IMR-90 (cell line): Measurements from ENCODE around the gene TMEM128. TPM values are rescaled to one million over a fixed set of nuclear protein-coding genes. Genes with fewer than 3 reads are reported as not detected.

Experiments
- ATAC-seq: fragments of 200-7000 bp; cut with Tn5 transposase; 2 replicates; pipeline ENCODE4 v1.9.1; 2020; ENCODE audit warnings: low read depth, mild to moderate bottlenecking, moderate library complexity
- BruUV-seq: library from RNA; stranded (reverse); fragments of 400-500 nt; replicated peaks from 2 replicates; lab custom pipeline; 2021; lab: Mats Ljungman, UMichigan
- CTCF ChIA-PET: fragments of 300-600 bp; formaldehyde crosslinking; extraction: SDS; loops from one replicate; lab custom pipeline; 2021; ENCODE audit warnings: antibody characterized with exemption; lab: Yijun Ruan, JAX
- POLR2A ChIA-PET: fragments of 300-600 bp; sonication (Branson Sonifier 250); formaldehyde crosslinking; loops from one replicate; lab custom pipeline; 2022; ENCODE audit warnings: antibody characterized with exemption; ENCODE audit not compliant: unreplicated experiment; lab: Charles Lee
- DNase-seq: peaks from one replicate; pipeline ENCODE4 v3.0.0; 2013
- H2AFZ ChIP-seq: replicated peaks from 2 replicates; pipeline ENCODE3; 2013; ENCODE audit warnings: low read length, mild to moderate bottlenecking; ENCODE audit not compliant: poor library complexity
- H2AK5ac ChIP-seq: 2 replicates; pipeline ENCODE4 v1.6.1; 2013; ENCODE audit warnings: low read depth, low read length, inconsistent platforms
- H2AK9ac ChIP-seq: replicated peaks from 2 replicates; pipeline ENCODE3; 2013; ENCODE audit warnings: mild to moderate bottlenecking, low read depth, low read length, moderate library complexity; ENCODE audit not compliant: poor library complexity
- H2BK120ac ChIP-seq: 2 replicates; pipeline ENCODE4 v1.6.1; 2013; ENCODE audit warnings: low read depth, low read length, inconsistent platforms
- H2BK15ac ChIP-seq: 3 replicates; pipeline ENCODE4 v1.6.1; 2013; ENCODE audit warnings: low read depth, low read length, inconsistent platforms
- H2BK20ac ChIP-seq: 2 replicates; pipeline ENCODE4 v1.6.1; 2013; ENCODE audit warnings: low read depth, mild to moderate bottlenecking, inconsistent platforms, low read length, moderate library complexity
- H2BK5ac ChIP-seq: 2 replicates; pipeline ENCODE4 v1.6.1; 2013; ENCODE audit warnings: mild to moderate bottlenecking, low read depth, low read length, inconsistent platforms; ENCODE audit not compliant: poor library complexity, severe bottlenecking
- H3K14ac ChIP-seq: replicated peaks from 2 replicates; pipeline ENCODE4 v1.6.1; 2013; ENCODE audit warnings: low read depth, low read length, inconsistent platforms
- H3K18ac ChIP-seq: 2 replicates; pipeline ENCODE4 v1.6.1; 2013; ENCODE audit warnings: low read depth, low read length, control low read depth
- H3K23ac ChIP-seq: 2 replicates; pipeline ENCODE4 v1.6.1; 2013; ENCODE audit warnings: low read depth, low read length, inconsistent platforms
- H3K27ac ChIP-seq: 2 replicates; pipeline ENCODE4 v1.5.1; 2013; ENCODE audit warnings: mild to moderate bottlenecking, control low read depth, low read length; ENCODE audit not compliant: insufficient read depth
- H3K27me3 ChIP-seq: 2 replicates; pipeline ENCODE4 v1.6.1; 2013; ENCODE audit warnings: low read length; ENCODE audit not compliant: control insufficient read depth, insufficient read depth
- H3K36me3 ChIP-seq: 2 replicates; pipeline ENCODE4 v1.6.1; 2013; ENCODE audit warnings: low read length, mixed read lengths; ENCODE audit not compliant: control insufficient read depth, insufficient read depth
- H3K4ac ChIP-seq: 2 replicates; pipeline ENCODE4 v1.6.1; 2013; ENCODE audit warnings: low read depth, low read length, inconsistent platforms
- H3K4me1 ChIP-seq: 2 replicates; pipeline ENCODE4 v1.6.1; 2013; ENCODE audit warnings: low read length, mixed read lengths; ENCODE audit not compliant: control insufficient read depth, insufficient read depth
- H3K4me2 ChIP-seq: 2 replicates; pipeline ENCODE4 v1.6.1; 2013; ENCODE audit warnings: low read depth, mild to moderate bottlenecking, control low read depth, low read length, moderate library complexity
- H3K4me3 ChIP-seq: 2 replicates; pipeline ENCODE4 v1.5.1; 2013; ENCODE audit warnings: low read depth, mild to moderate bottlenecking, control low read depth, low read length, moderate library complexity; ENCODE audit not compliant: insufficient read depth
- H3K56ac ChIP-seq: 2 replicates; pipeline ENCODE4 v1.6.1; 2013; ENCODE audit warnings: low read length, inconsistent platforms; ENCODE audit not compliant: insufficient read depth; ENCODE audit errors: extremely low read depth
- H3K79me1 ChIP-seq, 2 experiments: 2 replicates each; pipeline ENCODE4 v1.6.1; 2013; ENCODE audit warnings: low read length in 2 of 2, inconsistent platforms in 1 of 2, low read depth in 1 of 2
- H3K9ac ChIP-seq: 2 replicates; pipeline ENCODE4 v1.6.1; 2013; ENCODE audit warnings: low read depth, low read length, control low read depth
- H3K9me1 ChIP-seq: 2 replicates; pipeline ENCODE4 v1.6.1; 2013; ENCODE audit warnings: low read length, inconsistent platforms; ENCODE audit not compliant: insufficient read depth
- H3K9me3 ChIP-seq: 2 replicates; pipeline ENCODE4 v1.6.1; 2013; ENCODE audit warnings: low read length; ENCODE audit not compliant: control insufficient read depth, insufficient read depth
- H4K20me1 ChIP-seq: 2 replicates; pipeline ENCODE4 v1.6.1; 2013; ENCODE audit warnings: low read length, inconsistent platforms; ENCODE audit not compliant: insufficient read depth
- H4K5ac ChIP-seq: 2 replicates; pipeline ENCODE4 v1.6.1; 2013; ENCODE audit warnings: mild to moderate bottlenecking, low read depth, low read length, control low read depth
- H4K8ac ChIP-seq, 2 experiments: 2 replicates each; pipeline ENCODE4 v1.6.1; 2013; ENCODE audit warnings: low read depth in 2 of 2, low read length in 2 of 2, control low read depth in 1 of 2, inconsistent platforms in 1 of 2
- H4K91ac ChIP-seq: 2 replicates; pipeline ENCODE4 v1.6.1; 2013; ENCODE audit warnings: low read depth, low read length, inconsistent platforms; ENCODE audit not compliant: insufficient read depth
- BHLHE40 ChIP-seq: fragments of 150-350 bp; IDR thresholded peaks from 2 replicates; pipeline ENCODE4 v1.6.1; 2016; ENCODE audit warnings: mild to moderate bottlenecking, low read depth, low read length
- CEBPB ChIP-seq: IDR thresholded peaks from 2 replicates; pipeline ENCODE4 v1.6.1; 2012; ENCODE audit warnings: low read depth, low read length, improper control_type of control experiment
- CHD1 ChIP-seq: IDR thresholded peaks from 2 replicates; pipeline ENCODE4 v1.6.1; 2012; ENCODE audit warnings: low read depth, low read length, improper control_type of control experiment
- FOS ChIP-seq: fragments of 150-350 bp; IDR thresholded peaks from 2 replicates; pipeline ENCODE4 v1.6.1; 2016; ENCODE audit warnings: low read depth, low read length
- MAFK ChIP-seq: IDR thresholded peaks from 2 replicates; pipeline ENCODE4 v1.6.1; 2012; ENCODE audit warnings: low read depth, low read length, improper control_type of control experiment
- MAZ ChIP-seq: IDR thresholded peaks from 2 replicates; pipeline ENCODE4 v1.6.1; 2012; ENCODE audit warnings: low read depth, mild to moderate bottlenecking, low read length, improper control_type of control experiment, moderate library complexity, borderline replicate concordance
- MXI1 ChIP-seq: IDR thresholded peaks from 2 replicates; pipeline ENCODE4 v1.6.1; 2012; ENCODE audit warnings: low read depth, mild to moderate bottlenecking, low read length, moderate library complexity, borderline replicate concordance
- NFE2L2 ChIP-seq: fragments of 150-350 bp; IDR thresholded peaks from 2 replicates; pipeline ENCODE4 v1.6.1; 2016; ENCODE audit warnings: low read depth, mild to moderate bottlenecking, low read length
- POLR2A ChIP-seq: IDR thresholded peaks from 2 replicates; pipeline ENCODE4 v1.6.1; 2012; ENCODE audit warnings: mild to moderate bottlenecking, low read depth, low read length
- RAD21 ChIP-seq: IDR thresholded peaks from 2 replicates; pipeline ENCODE4 v1.6.1; 2012; ENCODE audit warnings: low read length, improper control_type of control experiment
- RCOR1 ChIP-seq: IDR thresholded peaks from 2 replicates; pipeline ENCODE4 v1.6.1; 2012; ENCODE audit warnings: mild to moderate bottlenecking, low read length, improper control_type of control experiment; ENCODE audit not compliant: insufficient replicate concordance
- RFX5 ChIP-seq: IDR thresholded peaks from 2 replicates; pipeline ENCODE4 v1.8.0; 2012; ENCODE audit warnings: low read depth, mild to moderate bottlenecking, low read length, moderate library complexity
- SMC3 ChIP-seq: fragments of 150-350 bp; IDR thresholded peaks from 2 replicates; pipeline ENCODE4 v1.6.1; 2016; ENCODE audit warnings: low read depth, mild to moderate bottlenecking, antibody characterized with exemption, low read length, moderate library complexity
- WGBS, 2 experiments: methylation state at CpG; one replicate each; pipeline versions ENCODE4 v1.1.5 to v1.1.7; 2013; ENCODE audit warnings: missing lambda C conversion rate in 2 of 2; ENCODE audit not compliant: insufficient read length in 1 of 2; ENCODE audit errors: extremely low coverage in 2 of 2; 5-methylcytosine and 5-hydroxymethylcytosine counted together
- dilution Hi-C: fragments of 300-500 bp; cut with HindIII; formaldehyde crosslinking; loops from one replicate; pipeline ENCODE4 v1.14.3; 2018; ENCODE audit warnings: low sequenced_read_pairs; ENCODE audit not compliant: unreplicated experiment
- in situ Hi-C: fragments of 300-500 bp; cut with MboI; formaldehyde crosslinking; loops from 3 replicates; pipeline ENCODE4 v1.14.3; 2019; ENCODE audit warnings: low sequenced_read_pairs, inconsistent platforms, mixed read lengths
- intact Hi-C: fragments of 100-400 bp; cut with micrococcal nuclease; formaldehyde crosslinking; loops from 2 replicates; pipeline ENCODE4 v1.10.0; 2022
- polyA plus RNA-seq, 3 experiments: library from polyadenylated mRNA; depleted of rRNA; stranded (reverse); fragments of >200 nt; gene quantifications; 2 replicates each; pipeline ENCODE4 v1.2.3, GENCODE V29; 2012; ENCODE audit warnings: low replicate concordance in 1 of 3
- total RNA-seq: library from RNA; depleted of rRNA; stranded (reverse); fragments of >200 nt; gene quantifications from 2 replicates; pipeline ENCODE4 v1.2.3, GENCODE V29; 2012
- TF ChIP-seq, protein P1 (sequence below): fragments of 150-350 bp; IDR thresholded peaks from 2 replicates; pipeline ENCODE4 v1.6.1; 2016; ENCODE audit warnings: low read depth, mild to moderate bottlenecking, low read length, moderate library complexity, borderline replicate concordance
- TF ChIP-seq, protein P2 (sequence below): fragments of 150-350 bp; IDR thresholded peaks from 2 replicates; pipeline ENCODE4 v1.6.1; 2017; ENCODE audit warnings: mild to moderate bottlenecking, antibody characterized with exemption, low read length, low read depth
- TF ChIP-seq, protein P3 (sequence below): conservative IDR thresholded peaks from 2 replicates; pipeline ENCODE4 v1.5.1; 2012; ENCODE audit warnings: mild to moderate bottlenecking, low read depth, low read length, improper control_type of control experiment

Gene TMEM128
- total and polyA plus RNA-seq, 2 of the 4 experiments (the other 2 are of a cell fraction): 21.9 to 22.6 TPM

- H3K4me1 ChIP-seq: no peaks in the 10 kb centered on the region
- H3K4ac ChIP-seq: no peak overlapping the region
- H3K9me3 ChIP-seq: no peaks in the 10 kb centered on the region
- H3K56ac ChIP-seq: no peak overlapping the region
- dilution Hi-C loops: no loop called here
- no peaks in the 10 kb centered on the region for H4K20me1 ChIP-seq
- no peak overlapping the region for H3K27ac ChIP-seq
- no peak overlapping the region for H3K14ac ChIP-seq
- H3K18ac ChIP-seq: no peak overlapping the region
- no peak overlapping the region for H4K5ac ChIP-seq
- H3K9ac ChIP-seq: no peak overlapping the region
- intact Hi-C loops: no loop called here
- H3K36me3 ChIP-seq: no peaks in the 10 kb centered on the region
- no peak for ATAC-seq
- no peak overlapping the region for H2AK9ac ChIP-seq
- H2AK5ac ChIP-seq: no peak overlapping the region
- no peak overlapping the region for H3K23ac ChIP-seq
- H3K27me3 ChIP-seq: peaks cover 7% of the 10 kb centered on the region
- no peak overlapping the region for H2BK15ac ChIP-seq
- H2BK120ac ChIP-seq: no peak overlapping the region
- no peak overlapping the region for H4K8ac ChIP-seq
- no peaks in the 10 kb centered on the region for H3K9me1 ChIP-seq
- H3K4me2 ChIP-seq: no peak overlapping the region
- ChIA-PET CTCF (no interaction called here), POLR2A (no interaction called here)
- in situ Hi-C loops: no loop called here
- WGBS, 2 experiments: 0% methylated on average over 1 of the region's 4 CpGs; no CpG with 5 or more reads in 1 of the 2 experiments
- H2BK20ac ChIP-seq: no peak overlapping the region
- BruUV-seq: no TSS peak
- H3K79me1 ChIP-seq: no peaks in the 10 kb centered on the region
- DNase-seq: no peak
- H2BK5ac ChIP-seq: no peak overlapping the region
- H2AFZ ChIP-seq: no peak overlapping the region
- no peak overlapping the region for H3K4me3 ChIP-seq
- H4K91ac ChIP-seq: no peak overlapping the region
- TF ChIP-seq MAFK (no peak), RFX5 (no peak), SMC3 (no peak), RAD21 (no peak), CHD1 (no peak), RCOR1 (no peak), POLR2A (no peak), MXI1 (no peak), CEBPB (no peak), MAZ (no peak), BHLHE40 (no peak), FOS (no peak), NFE2L2 (no peak)
- TF ChIP-seq, protein P1, sequence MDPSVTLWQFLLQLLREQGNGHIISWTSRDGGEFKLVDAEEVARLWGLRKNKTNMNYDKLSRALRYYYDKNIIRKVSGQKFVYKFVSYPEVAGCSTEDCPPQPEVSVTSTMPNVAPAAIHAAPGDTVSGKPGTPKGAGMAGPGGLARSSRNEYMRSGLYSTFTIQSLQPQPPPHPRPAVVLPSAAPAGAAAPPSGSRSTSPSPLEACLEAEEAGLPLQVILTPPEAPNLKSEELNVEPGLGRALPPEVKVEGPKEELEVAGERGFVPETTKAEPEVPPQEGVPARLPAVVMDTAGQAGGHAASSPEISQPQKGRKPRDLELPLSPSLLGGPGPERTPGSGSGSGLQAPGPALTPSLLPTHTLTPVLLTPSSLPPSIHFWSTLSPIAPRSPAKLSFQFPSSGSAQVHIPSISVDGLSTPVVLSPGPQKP: no peak
- TF ChIP-seq, protein P2, sequence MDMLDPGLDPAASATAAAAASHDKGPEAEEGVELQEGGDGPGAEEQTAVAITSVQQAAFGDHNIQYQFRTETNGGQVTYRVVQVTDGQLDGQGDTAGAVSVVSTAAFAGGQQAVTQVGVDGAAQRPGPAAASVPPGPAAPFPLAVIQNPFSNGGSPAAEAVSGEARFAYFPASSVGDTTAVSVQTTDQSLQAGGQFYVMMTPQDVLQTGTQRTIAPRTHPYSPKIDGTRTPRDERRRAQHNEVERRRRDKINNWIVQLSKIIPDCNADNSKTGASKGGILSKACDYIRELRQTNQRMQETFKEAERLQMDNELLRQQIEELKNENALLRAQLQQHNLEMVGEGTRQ: no peak
- TF ChIP-seq, protein P3, sequence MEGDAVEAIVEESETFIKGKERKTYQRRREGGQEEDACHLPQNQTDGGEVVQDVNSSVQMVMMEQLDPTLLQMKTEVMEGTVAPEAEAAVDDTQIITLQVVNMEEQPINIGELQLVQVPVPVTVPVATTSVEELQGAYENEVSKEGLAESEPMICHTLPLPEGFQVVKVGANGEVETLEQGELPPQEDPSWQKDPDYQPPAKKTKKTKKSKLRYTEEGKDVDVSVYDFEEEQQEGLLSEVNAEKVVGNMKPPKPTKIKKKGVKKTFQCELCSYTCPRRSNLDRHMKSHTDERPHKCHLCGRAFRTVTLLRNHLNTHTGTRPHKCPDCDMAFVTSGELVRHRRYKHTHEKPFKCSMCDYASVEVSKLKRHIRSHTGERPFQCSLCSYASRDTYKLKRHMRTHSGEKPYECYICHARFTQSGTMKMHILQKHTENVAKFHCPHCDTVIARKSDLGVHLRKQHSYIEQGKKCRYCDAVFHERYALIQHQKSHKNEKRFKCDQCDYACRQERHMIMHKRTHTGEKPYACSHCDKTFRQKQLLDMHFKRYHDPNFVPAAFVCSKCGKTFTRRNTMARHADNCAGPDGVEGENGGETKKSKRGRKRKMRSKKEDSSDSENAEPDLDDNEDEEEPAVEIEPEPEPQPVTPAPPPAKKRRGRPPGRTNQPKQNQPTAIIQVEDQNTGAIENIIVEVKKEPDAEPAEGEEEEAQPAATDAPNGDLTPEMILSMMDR: no peak
Measured at GRCh38 chr4:4202510-4202909, 45.5 kb downstream of the TMEM128 start.
